PC-3 (cell line): ENCODE data around the gene LCE6A. TPM values are rescaled to one million over a fixed set of nuclear protein-coding genes. Genes with fewer than 3 reads are reported as not detected.

Experiments
- ATAC-seq: fragments of 200-7000 bp; cut with Tn5 transposase; 2 replicates; pipeline ENCODE4 v1.9.1; 2020; ENCODE audit warnings: mild to moderate bottlenecking, moderate library complexity
- BruUV-seq: library from RNA; stranded (reverse); fragments of 400-500 nt; replicated peaks from 2 replicates; lab custom pipeline; 2021; lab: Mats Ljungman, UMichigan
- CTCF ChIA-PET: fragments of 300-600 bp; sonication (Branson Sonifier 250); formaldehyde crosslinking; loops from one replicate; lab custom pipeline; 2022; ENCODE audit warnings: antibody characterized with exemption; lab: Charles Lee
- POLR2A ChIA-PET: fragments of 300-600 bp; sonication (Branson Sonifier 250); formaldehyde crosslinking; loops from one replicate; lab custom pipeline; 2022; ENCODE audit warnings: antibody characterized with exemption; ENCODE audit not compliant: unreplicated experiment; lab: Charles Lee
- DNase-seq: peaks from one replicate; pipeline ENCODE4 v3.0.0-alpha.2; 2015
- H2AFZ ChIP-seq: fragments of 300-600 bp; sonication (generic); 2 replicates; pipeline ENCODE4 v1.6.0; 2016; ENCODE audit warnings: antibody characterized with exemption, low read length
- H3F3A ChIP-seq: fragments of 300-600 bp; sonication (generic); one replicate; pipeline ENCODE4 v1.6.0; 2017; ENCODE audit warnings: antibody characterized with exemption, low read length, control low read depth, mild to moderate bottlenecking; ENCODE audit not compliant: unreplicated experiment
- H3K27ac ChIP-seq: fragments of 300-600 bp; sonication (generic); 2 replicates; pipeline ENCODE4 v1.5.1; 2016; ENCODE audit warnings: mild to moderate bottlenecking, low read length
- H3K27me3 ChIP-seq: fragments of 300-600 bp; sonication (generic); 2 replicates; pipeline ENCODE4 v1.6.1; 2016; ENCODE audit warnings: low read length, mixed read lengths
- H3K36me3 ChIP-seq: fragments of 300-600 bp; sonication (generic); 2 replicates; pipeline ENCODE4 v1.6.1; 2016; ENCODE audit warnings: low read depth, mixed run types, low read length, mixed read lengths
- H3K4me1 ChIP-seq: fragments of 300-600 bp; sonication (generic); 2 replicates; pipeline ENCODE4 v1.5.1; 2016; ENCODE audit warnings: low read length; ENCODE audit not compliant: insufficient read depth
- H3K4me2 ChIP-seq: fragments of 300-600 bp; sonication (generic); 2 replicates; pipeline ENCODE4 v1.6.0; 2016; ENCODE audit warnings: low read length
- H3K4me3 ChIP-seq: fragments of 300-600 bp; sonication (generic); 2 replicates; pipeline ENCODE4 v1.5.1; 2016; ENCODE audit warnings: mild to moderate bottlenecking, low read length, mixed read lengths
- H3K79me2 ChIP-seq: fragments of 300-600 bp; sonication (generic); 2 replicates; pipeline ENCODE4 v1.6.1; 2017; ENCODE audit warnings: low read length, mixed read lengths
- H3K9ac ChIP-seq: fragments of 300-600 bp; sonication (generic); 2 replicates; pipeline ENCODE4 v1.6.0; 2016; ENCODE audit warnings: mild to moderate bottlenecking, low read length
- H3K9me2 ChIP-seq: fragments of 300-600 bp; sonication (generic); replicated peaks from 2 replicates; pipeline ENCODE4 v1.6.1; 2016; ENCODE audit warnings: mixed run types, low read length, mixed read lengths
- H3K9me3 ChIP-seq: fragments of 300-600 bp; sonication (generic); 2 replicates; pipeline ENCODE4 v1.6.1; 2016; ENCODE audit warnings: low read length, mixed read lengths
- H4K20me1 ChIP-seq: fragments of 300-600 bp; sonication (generic); 2 replicates; pipeline ENCODE4 v1.6.1; 2016; ENCODE audit warnings: low read length, mixed read lengths
- EZH2 ChIP-seq: fragments of 300-600 bp; sonication (generic); IDR thresholded peaks from one replicate; pipeline ENCODE4 v1.6.1; 2017; ENCODE audit warnings: antibody characterized with exemption, mild to moderate bottlenecking, low read length; ENCODE audit not compliant: unreplicated experiment
- EZH2phosphoT487 ChIP-seq: fragments of 300-600 bp; sonication (generic); IDR thresholded peaks from 2 replicates; pipeline ENCODE4 v1.6.1; 2018; ENCODE audit warnings: mild to moderate bottlenecking, antibody characterized with exemption, low read length, borderline replicate concordance
- intact Hi-C: fragments of 100-400 bp; cut with micrococcal nuclease; formaldehyde crosslinking; loops from 2 replicates; pipeline ENCODE4 v1.9.0; 2023
- total RNA-seq: library from RNA; depleted of rRNA; stranded (reverse); fragments of >200 nt; gene quantifications from 2 replicates; pipeline ENCODE4 v1.2.3, GENCODE V29; 2014; rRNA removed
- TF ChIP-seq, protein P1 (sequence below): fragments of 300-600 bp; sonication (generic); conservative IDR thresholded peaks from 2 replicates; pipeline ENCODE4 v1.5.1; 2017; ENCODE audit warnings: antibody characterized with exemption, low read depth, mild to moderate bottlenecking, low read length

LCE6A gene
- total RNA-seq, 1 experiment from 2014 or later: not detected

DNA sequence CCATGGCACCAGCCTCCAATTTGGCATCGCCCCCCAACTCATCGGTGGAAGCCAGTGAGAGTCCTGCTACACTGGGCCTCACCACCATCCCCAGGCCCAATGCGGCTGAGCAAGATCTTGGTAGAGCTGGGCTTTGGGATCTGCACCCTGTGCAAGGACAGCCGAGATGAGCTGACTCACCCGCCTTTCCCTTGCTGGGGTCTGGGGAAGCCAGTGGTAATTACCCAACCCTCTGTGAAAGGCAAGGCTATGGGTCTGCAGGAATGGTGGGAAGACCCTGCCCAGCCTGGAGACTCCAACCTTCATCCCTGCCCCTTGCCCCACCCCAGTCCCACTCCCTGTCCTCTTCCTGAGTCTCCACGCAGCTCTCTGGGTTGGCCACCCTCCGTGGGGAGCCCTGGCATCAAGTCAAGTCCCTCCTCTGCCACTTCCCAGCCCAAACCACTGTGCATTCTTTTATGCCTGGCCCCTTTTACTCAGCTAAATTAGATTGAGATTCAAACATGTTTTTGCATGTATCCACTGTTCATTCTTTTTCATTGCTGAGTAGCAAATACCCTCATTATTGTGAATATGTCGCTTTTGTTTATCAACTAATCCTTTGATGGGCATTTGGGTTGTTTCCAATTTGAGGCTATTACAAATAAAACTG lies 44.2 kb downstream of the LCE6A start:
- Histone ChIP-seq H3K4me1 (peaks cover 7% of the 10 kb centered on the region; the same call in 1 of the 2 replicates), H3K9me2 (no peaks in the 10 kb centered on the region), H4K20me1 (no peaks in the 10 kb centered on the region), H2AFZ (no peak overlapping the region), H3K79me2 (no peaks in the 10 kb centered on the region), H3K36me3 (no peaks in the 10 kb centered on the region), H3F3A (no peaks in the 10 kb centered on the region), H3K4me3 (no peak overlapping the region), H3K9ac (no peak overlapping the region), H3K4me2 (no peak overlapping the region), H3K9me3 (no peaks in the 10 kb centered on the region), H3K27me3 (no peaks in the 10 kb centered on the region), H3K27ac (no peak overlapping the region)
- POLR2A ChIA-PET: no interaction called here
- TF ChIP-seq EZH2phosphoT487: no peak
- TF ChIP-seq, protein P1, sequence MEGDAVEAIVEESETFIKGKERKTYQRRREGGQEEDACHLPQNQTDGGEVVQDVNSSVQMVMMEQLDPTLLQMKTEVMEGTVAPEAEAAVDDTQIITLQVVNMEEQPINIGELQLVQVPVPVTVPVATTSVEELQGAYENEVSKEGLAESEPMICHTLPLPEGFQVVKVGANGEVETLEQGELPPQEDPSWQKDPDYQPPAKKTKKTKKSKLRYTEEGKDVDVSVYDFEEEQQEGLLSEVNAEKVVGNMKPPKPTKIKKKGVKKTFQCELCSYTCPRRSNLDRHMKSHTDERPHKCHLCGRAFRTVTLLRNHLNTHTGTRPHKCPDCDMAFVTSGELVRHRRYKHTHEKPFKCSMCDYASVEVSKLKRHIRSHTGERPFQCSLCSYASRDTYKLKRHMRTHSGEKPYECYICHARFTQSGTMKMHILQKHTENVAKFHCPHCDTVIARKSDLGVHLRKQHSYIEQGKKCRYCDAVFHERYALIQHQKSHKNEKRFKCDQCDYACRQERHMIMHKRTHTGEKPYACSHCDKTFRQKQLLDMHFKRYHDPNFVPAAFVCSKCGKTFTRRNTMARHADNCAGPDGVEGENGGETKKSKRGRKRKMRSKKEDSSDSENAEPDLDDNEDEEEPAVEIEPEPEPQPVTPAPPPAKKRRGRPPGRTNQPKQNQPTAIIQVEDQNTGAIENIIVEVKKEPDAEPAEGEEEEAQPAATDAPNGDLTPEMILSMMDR: no peak
- TF ChIP-seq EZH2: no peak
- DNase-seq: no peak
- CTCF ChIA-PET: no interaction called here
- intact Hi-C loops: no loop called here
- no TSS peak for BruUV-seq
- ATAC-seq: no peak

DNA sequence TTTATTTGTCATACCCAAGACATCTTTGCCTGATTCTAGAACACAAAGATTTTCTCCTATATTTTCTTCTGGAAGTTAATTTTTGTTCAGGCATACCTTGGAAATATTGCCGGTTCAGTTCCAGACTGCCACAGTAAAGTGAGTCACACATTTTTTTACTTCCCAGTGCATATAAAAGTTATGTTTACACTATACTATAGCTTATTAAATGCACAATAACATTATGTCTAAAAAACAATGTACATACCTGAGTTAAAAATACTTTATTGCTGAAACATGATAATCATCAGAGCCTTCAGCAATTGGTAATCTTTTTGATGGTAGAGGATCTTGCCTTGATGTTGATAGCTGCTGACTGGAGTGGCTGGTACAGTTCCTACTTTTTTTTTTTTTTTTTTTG lies 45.5 kb downstream of the LCE6A start:
- H3K4me2 ChIP-seq: no peak overlapping the region
- H3K9ac ChIP-seq: no peak overlapping the region
- H3K4me3 ChIP-seq: no peak overlapping the region
- peaks cover 6% of the 10 kb centered on the region; the same call in 1 of the 2 replicates for H3K27me3 ChIP-seq
- no peaks in the 10 kb centered on the region for H3K36me3 ChIP-seq
- CTCF ChIA-PET: no interaction called here
- POLR2A ChIA-PET: interaction anchor here (0.6 kb wide), 1 partner anchor 30 kb away, joined by 3 read pairs; no protein-coding TSS in a partner anchor
- intact Hi-C loops: no loop called here
- no peaks in the 10 kb centered on the region for H4K20me1 ChIP-seq
- no peaks in the 10 kb centered on the region for H3K9me2 ChIP-seq
- H3K4me1 ChIP-seq: peaks cover 7% of the 10 kb centered on the region; the same call in 1 of the 2 replicates
- H3K27ac ChIP-seq: no peak overlapping the region
- peak; percentile 48 for ATAC-seq
- H2AFZ ChIP-seq: no peak overlapping the region
- no peak for TF ChIP-seq EZH2
- TF ChIP-seq EZH2phosphoT487: no peak
- TF ChIP-seq, protein P1: no peak
- DNase-seq: peak; percentile 55
- no peaks in the 10 kb centered on the region for H3K9me3 ChIP-seq
- no TSS peak for BruUV-seq
- no peaks in the 10 kb centered on the region for H3F3A ChIP-seq
- H3K79me2 ChIP-seq: no peaks in the 10 kb centered on the region

Other genes starting within 250 kb of the LCE6A start
- not detected in 2 replicates for gene LCE3C, start 242.6 kb upstream of the LCE6A start, total RNA-seq
- not detected in 2 replicates for gene LCE3B, start 229.0 kb upstream of the LCE6A start, total RNA-seq
- gene LCE3A, start 219.8 kb upstream of the LCE6A start, total RNA-seq: not detected in 2 replicates
- gene LCE2D, start 179.5 kb upstream of the LCE6A start, total RNA-seq: not detected in 2 replicates
- not detected in 2 replicates for gene LCE2C, start 167.6 kb upstream of the LCE6A start, total RNA-seq
- gene LCE2B, start 156.7 kb upstream of the LCE6A start, total RNA-seq: not detected in 2 replicates
- gene LCE2A, start 144.5 kb upstream of the LCE6A start, total RNA-seq: not detected in 2 replicates
- gene LCE4A, start 134.7 kb upstream of the LCE6A start, total RNA-seq: not detected in 2 replicates
- gene KPRP, start 84.8 kb upstream of the LCE6A start, total RNA-seq: not detected in 2 replicates
- gene LCE1F, start 67.7 kb upstream of the LCE6A start, total RNA-seq: not detected in 2 replicates
- not detected in 2 replicates for gene LCE1E, start 56.6 kb upstream of the LCE6A start, total RNA-seq
- not detected in 2 replicates for gene LCE1D, start 46.1 kb upstream of the LCE6A start, total RNA-seq
- not detected in 2 replicates for gene LCE1C, start 36.2 kb upstream of the LCE6A start, total RNA-seq
- not detected in 2 replicates for gene LCE1B, start 30.9 kb upstream of the LCE6A start, total RNA-seq
- gene LCE1A, start 15.4 kb upstream of the LCE6A start, total RNA-seq: not detected in 2 replicates
- gene LCE7A, start 17.1 kb downstream of the LCE6A start, total RNA-seq: not detected in 2 replicates
- gene SMCP, start 35.5 kb downstream of the LCE6A start, total RNA-seq: not detected in 2 replicates
- gene IVL, start 65.7 kb downstream of the LCE6A start, total RNA-seq: 0.55 and 1.0 TPM in 2 replicates
- gene SPRR5, start 104.3 kb downstream of the LCE6A start, total RNA-seq: not detected in 2 replicates
- gene SPRR4, start 127.8 kb downstream of the LCE6A start, total RNA-seq: not detected in 2 replicates
- not detected in 2 replicates for gene SPRR1A, start 141.2 kb downstream of the LCE6A start, total RNA-seq
- 0.51 TPM in 1 of 2 replicates, not detected in the other for gene SPRR3, start 158.9 kb downstream of the LCE6A start, total RNA-seq
- gene SPRR1B, start 188.3 kb downstream of the LCE6A start, total RNA-seq: not detected in 2 replicates
- gene SPRR2D, start 198.3 kb downstream of the LCE6A start, total RNA-seq: not detected in 2 replicates
- not detected in 2 replicates for gene SPRR2A, start 214.7 kb downstream of the LCE6A start, total RNA-seq
- not detected in 2 replicates for gene SPRR2B, start 228.8 kb downstream of the LCE6A start, total RNA-seq